Anterior cingulate cortex (tissue), 58 donors: ENCODE results near the gene TMEM80.
A peak's percentile ranks its signal among the peaks of the same experiment; 100 is the strongest.
"Not testable (repeated sequence)": the region's sequence is repeated elsewhere in the genome, so short reads cannot be mapped to it uniquely, and the experiment has no call there.

ENCODE experiments used
- DNase-seq, 58 donors: peaks; one replicate each; lab custom pipeline; 2025; lab: John Stamatoyannopoulos, UW

TMEM80 gene

GRCh38 chr11:679271-680207 lies 16.1 kb upstream of the TMEM80 start:
- no peak for DNase-seq

GRCh38 chr11:680476-680875 lies 15.1 kb upstream of the TMEM80 start:
- no peak for DNase-seq

- DNase-seq, result no peak
These were observed 14.6 kb upstream of the TMEM80 start for GRCh38 chr11:680970-681369.

GRCh38 chr11:686451-687243 lies 9.0 kb upstream of the TMEM80 start:
- no peak for DNase-seq

GRCh38 chr11:687751-688150 lies 7.9 kb upstream of the TMEM80 start:
- DNase-seq, result no peak

- DNase-seq, result no peak
These were observed 6.9 kb upstream of the TMEM80 start for GRCh38 chr11:688681-689080.

- DNase-seq, result no peak
These were observed 6.0 kb upstream of the TMEM80 start for GRCh38 chr11:689625-690024.

- not testable (repeated sequence) for DNase-seq
These were observed 5.4 kb upstream of the TMEM80 start for GRCh38 chr11:690244-690643.

GRCh38 chr11:690738-691633 lies 4.6 kb upstream of the TMEM80 start:
- peak in 5 of 58 donors; percentile 24 to 41 (median 34) for DNase-seq

GRCh38 chr11:691710-692590 lies 3.7 kb upstream of the TMEM80 start:
- no peak for DNase-seq

GRCh38 chr11:692824-693414 lies 2.7 kb upstream of the TMEM80 start:
- no peak for DNase-seq

- no peak for DNase-seq
These were observed 2.2 kb upstream of the TMEM80 start for GRCh38 chr11:693415-693831.

- no peak for DNase-seq
These were observed 1.6 kb upstream of the TMEM80 start for GRCh38 chr11:693887-694562.

GRCh38 chr11:694563-695287 lies 891 bp upstream of the TMEM80 start, which contains the start of gene DEAF1:
Gene DEAF1, minus strand, starts transcription at chr11:695222. Its CDS starts 175 bp downstream, at chr11:695047.
- DNase-seq, result peak; percentile 79 to 98 (median 95)

- no peak for DNase-seq
These were observed 403 bp upstream of the TMEM80 start for GRCh38 chr11:695288-695537.

GRCh38 chr11:696955-697491 lies 1.4 kb downstream of the TMEM80 start:
- no peak for DNase-seq

- DNase-seq, result no peak
These were observed 2.2 kb downstream of the TMEM80 start for GRCh38 chr11:697811-698311.
